ENCODE measurements around the gene SPOCK2. TPM values are rescaled to one million over a fixed set of nuclear protein-coding genes. Genes with fewer than 3 reads are reported as not detected.

The SPOCK2 gene
- total RNA-seq, 4 donors from 2014 or later: 2.6 to 8.1 (median 5.0) TPM

DNA sequence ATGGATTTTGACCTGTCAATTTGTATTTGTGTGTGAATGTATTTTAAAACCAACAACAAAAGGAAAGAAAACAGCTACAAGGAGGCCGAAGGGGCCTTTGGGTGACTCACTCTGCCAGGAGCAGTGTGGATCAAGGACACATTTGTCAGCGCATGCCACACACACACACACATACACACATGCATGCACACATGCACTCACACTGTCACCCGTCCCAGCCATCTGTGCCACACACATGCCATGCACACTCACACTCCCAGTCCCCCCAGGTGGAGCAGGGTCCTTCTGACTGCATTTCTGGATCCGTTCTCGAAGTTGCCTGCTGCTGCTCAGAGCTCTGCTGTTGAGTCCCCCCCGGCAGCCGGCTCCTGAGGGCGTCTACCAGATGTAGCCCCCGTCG, 26.0 kb downstream of the SPOCK2 start:
- Histone ChIP-seq H3K27me3 (peaks cover 0 to 16% (median 0%) of the 10 kb centered on the region in 4 donors), H3K27ac (no peak overlapping the region), H3K36me3 (no peaks in the 10 kb centered on the region), H3K9me3 (no peaks in the 10 kb centered on the region), H3K4me3 (no peak overlapping the region), H3K4me1 (peaks cover 0 to 12% (median 4%) of the 10 kb centered on the region in 3 donors)
- no peak for TF ChIP-seq POLR2A (IDR thresholded peaks at IDR 0.05)
- TF ChIP-seq, protein P1, sequence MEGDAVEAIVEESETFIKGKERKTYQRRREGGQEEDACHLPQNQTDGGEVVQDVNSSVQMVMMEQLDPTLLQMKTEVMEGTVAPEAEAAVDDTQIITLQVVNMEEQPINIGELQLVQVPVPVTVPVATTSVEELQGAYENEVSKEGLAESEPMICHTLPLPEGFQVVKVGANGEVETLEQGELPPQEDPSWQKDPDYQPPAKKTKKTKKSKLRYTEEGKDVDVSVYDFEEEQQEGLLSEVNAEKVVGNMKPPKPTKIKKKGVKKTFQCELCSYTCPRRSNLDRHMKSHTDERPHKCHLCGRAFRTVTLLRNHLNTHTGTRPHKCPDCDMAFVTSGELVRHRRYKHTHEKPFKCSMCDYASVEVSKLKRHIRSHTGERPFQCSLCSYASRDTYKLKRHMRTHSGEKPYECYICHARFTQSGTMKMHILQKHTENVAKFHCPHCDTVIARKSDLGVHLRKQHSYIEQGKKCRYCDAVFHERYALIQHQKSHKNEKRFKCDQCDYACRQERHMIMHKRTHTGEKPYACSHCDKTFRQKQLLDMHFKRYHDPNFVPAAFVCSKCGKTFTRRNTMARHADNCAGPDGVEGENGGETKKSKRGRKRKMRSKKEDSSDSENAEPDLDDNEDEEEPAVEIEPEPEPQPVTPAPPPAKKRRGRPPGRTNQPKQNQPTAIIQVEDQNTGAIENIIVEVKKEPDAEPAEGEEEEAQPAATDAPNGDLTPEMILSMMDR (IDR thresholded peaks at IDR 0.05): no peak
- intact Hi-C loops (cut with DNase I): no loop called here
- no peak for DNase-seq
- WGBS, 2 donors: 84 to 88% methylated on average over 9 to 10 of the region's 10 CpGs

DNA sequence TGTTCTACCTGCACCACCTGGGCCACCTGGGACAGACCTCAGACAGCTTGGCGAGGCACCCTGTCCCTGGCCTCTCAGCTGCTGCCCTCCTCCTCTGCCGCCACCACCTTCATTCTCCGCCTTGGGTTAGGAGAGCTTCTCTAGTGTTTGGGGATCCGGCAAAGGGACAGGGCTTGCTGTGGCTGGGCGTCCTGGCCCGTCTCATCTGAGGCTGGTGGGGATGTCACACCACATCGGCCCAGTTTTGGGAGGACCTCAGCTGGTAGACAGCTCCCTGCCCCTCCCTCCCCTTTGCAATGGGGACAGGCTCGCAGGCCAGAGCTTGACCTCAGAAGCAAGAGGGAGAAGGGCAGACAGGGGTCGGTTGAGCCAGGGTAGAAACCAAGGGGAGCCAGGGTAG, 26.4 kb downstream of the SPOCK2 start:
- peaks cover 0 to 16% (median 0%) of the 10 kb centered on the region in 4 donors for H3K27me3 ChIP-seq
- H3K27ac ChIP-seq: no peak overlapping the region
- TF ChIP-seq, protein P1 (IDR thresholded peaks at IDR 0.05): no peak
- no peak for TF ChIP-seq POLR2A (IDR thresholded peaks at IDR 0.05)
- no peak overlapping the region for H3K4me3 ChIP-seq
- WGBS, 2 donors: 89 to 93% methylated on average over 1 to 3 of the region's 9 CpGs
- H3K9me3 ChIP-seq: no peaks in the 10 kb centered on the region
- H3K4me1 ChIP-seq: peaks cover 0 to 12% (median 8%) of the 10 kb centered on the region in 3 donors
- no peaks in the 10 kb centered on the region for H3K36me3 ChIP-seq
- intact Hi-C loops (cut with DNase I): no loop called here
- DNase-seq: no peak

DNA sequence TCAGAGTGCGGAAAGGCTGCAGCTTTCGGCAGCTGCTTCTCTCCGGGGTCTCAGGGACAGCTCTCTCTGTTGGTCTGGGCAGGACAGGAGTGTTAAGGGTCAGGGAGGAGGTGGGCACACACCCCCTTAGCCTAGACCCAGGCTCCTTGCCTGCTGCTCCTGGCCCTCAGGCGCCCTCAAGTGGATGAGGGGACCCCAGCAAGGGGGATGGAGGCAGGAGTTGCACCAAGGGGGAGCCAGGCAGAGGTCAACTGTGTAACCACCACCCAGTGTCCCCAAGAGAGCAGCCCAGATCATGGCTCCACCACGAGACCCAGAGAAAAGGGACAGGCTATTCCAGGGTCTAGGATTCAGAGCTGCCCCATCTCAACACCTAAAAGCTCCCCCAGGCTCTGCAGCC, 26.9 kb downstream of the SPOCK2 start:
- DNase-seq: no peak
- no peaks in the 10 kb centered on the region for H3K9me3 ChIP-seq
- H3K27me3 ChIP-seq: peaks cover 0 to 16% (median 0%) of the 10 kb centered on the region in 4 donors
- TF ChIP-seq POLR2A (IDR thresholded peaks at IDR 0.05): no peak
- TF ChIP-seq, protein P1 (IDR thresholded peaks at IDR 0.05): no peak
- peaks cover 0 to 16% (median 11%) of the 10 kb centered on the region in 3 donors for H3K4me1 ChIP-seq
- 83% methylated on average over 2 of the region's 5 CpGs; no CpG with 5 or more reads in 1 of the 2 donors for WGBS, 2 donors
- no peaks in the 10 kb centered on the region for H3K36me3 ChIP-seq
- intact Hi-C loops (cut with DNase I): no loop called here
- H3K4me3 ChIP-seq: no peak overlapping the region
- no peak overlapping the region for H3K27ac ChIP-seq

DNA sequence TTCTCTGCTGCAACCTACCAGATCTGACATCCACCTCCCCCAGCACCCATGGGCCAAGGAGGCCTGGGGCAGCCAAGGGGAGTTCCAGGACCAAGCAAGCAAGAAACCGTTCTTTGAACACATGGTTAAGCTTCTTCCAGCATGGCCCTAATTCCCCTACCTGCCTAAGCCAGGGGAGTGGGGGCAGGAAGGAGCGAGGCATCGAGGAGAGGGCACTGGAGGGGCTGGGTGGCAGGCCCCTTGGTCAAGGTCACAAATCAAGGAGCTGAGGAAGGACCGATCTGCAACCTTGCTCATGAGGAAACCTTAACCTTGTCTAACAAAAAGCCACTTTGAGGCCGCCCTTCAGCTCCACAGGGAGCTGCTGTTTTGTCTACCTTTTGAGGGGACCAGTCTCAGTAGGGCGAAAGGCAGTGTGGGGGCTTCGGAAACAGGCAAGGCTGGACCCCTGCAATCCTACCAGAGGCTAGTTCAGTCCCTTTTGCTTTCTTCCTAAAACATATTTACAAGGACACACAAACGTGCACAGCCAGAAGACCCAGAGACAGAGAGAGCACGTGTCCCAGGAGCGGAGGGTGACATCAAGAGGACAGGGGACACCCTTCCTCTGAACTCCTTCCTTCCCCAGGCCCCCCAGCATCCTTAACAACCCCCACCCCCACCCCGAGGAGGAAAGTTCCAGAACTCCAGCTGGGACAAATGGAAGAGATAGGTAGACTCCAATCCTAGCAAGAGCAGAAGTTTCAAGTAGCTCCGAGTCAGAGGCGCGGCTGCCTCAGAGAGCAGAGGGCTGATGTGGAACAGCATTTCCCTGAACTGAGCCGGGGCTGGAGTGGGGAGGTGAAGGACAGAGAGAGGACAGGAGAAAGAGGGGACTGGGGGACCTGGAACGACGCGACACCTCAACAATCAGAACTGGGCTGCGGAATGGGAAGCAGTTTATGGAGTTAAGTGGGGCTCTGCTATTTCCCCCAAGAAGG, 28.2 kb downstream of the SPOCK2 start:
- Histone ChIP-seq H3K27ac (no peak overlapping the region), H3K27me3 (peaks cover 0 to 16% (median 0%) of the 10 kb centered on the region in 4 donors), H3K4me3 (no peak overlapping the region), H3K9me3 (no peaks in the 10 kb centered on the region), H3K36me3 (no peaks in the 10 kb centered on the region), H3K4me1 (peaks cover 0 to 16% (median 11%) of the 10 kb centered on the region in 3 donors)
- no peak for DNase-seq
- intact Hi-C loops (cut with DNase I): no loop called here
- TF ChIP-seq, protein P1 (IDR thresholded peaks at IDR 0.05): no peak
- no peak for TF ChIP-seq POLR2A (IDR thresholded peaks at IDR 0.05)
- 78 to 86% methylated on average over 9 to 10 of the region's 19 CpGs for WGBS, 2 donors
